WTC11 (cell line): Measurements from ENCODE around the gene RIBC1. TPM values are rescaled to one million over a fixed set of nuclear protein-coding genes. Genes with fewer than 3 reads are reported as not detected.
A peak's percentile ranks its signal among the peaks of the same experiment; 100 is the strongest.

Experiments used
- ATAC-seq: fragments of 200-7000 bp; cut with Tn5 transposase; 2 replicates; pipeline ENCODE4 v1.10.0; 2021; ENCODE audit warnings: mild to moderate bottlenecking, moderate library complexity
- CTCF ChIA-PET: fragments of 300-600 bp; sonication (Branson Sonifier 250); formaldehyde crosslinking; loops from one replicate; lab custom pipeline; 2021; ENCODE audit warnings: antibody characterized with exemption; lab: Charles Lee
- POLR2A ChIA-PET: fragments of 350-600 bp; sonication (Branson Sonifier 250); formaldehyde crosslinking; loops from one replicate; lab custom pipeline; 2021; ENCODE audit warnings: antibody characterized with exemption; lab: Charles Lee
- DNase-seq: peaks from one replicate; pipeline ENCODE4 v3.0.0; 2021; ENCODE audit warnings: low spot score
- H3K27ac Mint-ChIP-seq: 2 replicates; pipeline ENCODE4 v1.8.0; 2021; ENCODE audit warnings: mixed read lengths
- H3K27me3 Mint-ChIP-seq: 2 replicates; pipeline ENCODE4 v1.8.0; 2021; ENCODE audit warnings: low read depth, mild to moderate bottlenecking, moderate library complexity, mixed read lengths
- H3K36me3 Mint-ChIP-seq: 2 replicates; pipeline ENCODE4 v1.8.0; 2021; ENCODE audit warnings: mixed read lengths
- H3K4me1 Mint-ChIP-seq: 2 replicates; pipeline ENCODE4 v1.8.0; 2022; ENCODE audit warnings: mixed read lengths
- H3K4me3 Mint-ChIP-seq: 2 replicates; pipeline ENCODE4 v1.8.0; 2021; ENCODE audit warnings: mild to moderate bottlenecking, moderate library complexity, mixed read lengths
- H3K9me3 Mint-ChIP-seq: 2 replicates; pipeline ENCODE4 v1.8.0; 2021; ENCODE audit warnings: mixed read lengths
- AFF4 ChIP-seq: sonication (generic); formaldehyde crosslinking; IDR thresholded peaks from 2 replicates; pipeline ENCODE4 v1.8.1; 2023; ENCODE audit warnings: mild to moderate bottlenecking, missing genetic modification reagents, borderline replicate concordance
- ATF3 ChIP-seq: sonication (generic); formaldehyde crosslinking; conservative IDR thresholded peaks from 2 replicates; pipeline ENCODE4 v1.8.1; 2022; ENCODE audit warnings: mild to moderate bottlenecking, missing genetic modification reagents
- CBFB ChIP-seq: sonication (generic); formaldehyde crosslinking; IDR thresholded peaks from 2 replicates; pipeline ENCODE4 v1.8.1; 2022; ENCODE audit warnings: mild to moderate bottlenecking, low read depth, missing genetic modification reagents
- CTCF ChIP-seq: fragments of 200-600 bp; IDR thresholded peaks from 2 replicates; pipeline ENCODE4 v1.8.0; 2022; ENCODE audit warnings: antibody characterized with exemption
- E2F5 ChIP-seq: sonication (generic); formaldehyde crosslinking; IDR thresholded peaks from 2 replicates; pipeline ENCODE4 v1.8.1; 2022; ENCODE audit warnings: mild to moderate bottlenecking, moderate library complexity, missing genetic modification reagents
- FOXJ3 ChIP-seq: sonication (generic); formaldehyde crosslinking; IDR thresholded peaks from 2 replicates; pipeline ENCODE4 v1.9.0; 2021; ENCODE audit warnings: missing genetic modification reagents, mild to moderate bottlenecking, borderline replicate concordance
- FOXK1 ChIP-seq: sonication (generic); formaldehyde crosslinking; IDR thresholded peaks from 2 replicates; pipeline ENCODE4 v1.8.0; 2022; ENCODE audit warnings: mild to moderate bottlenecking, moderate library complexity, missing genetic modification reagents
- HMGA2 ChIP-seq: fragments of 250-450 bp; sonication (Bioruptor Pico); IDR thresholded peaks from 2 replicates; pipeline ENCODE4 v1.4.0; 2021; ENCODE audit warnings: mild to moderate bottlenecking, moderate library complexity
- IRF1 ChIP-seq: sonication (generic); formaldehyde crosslinking; IDR thresholded peaks from 2 replicates; pipeline ENCODE4 v1.8.0; 2023; ENCODE audit warnings: missing genetic modification reagents
- NR2C2 ChIP-seq: sonication (generic); formaldehyde crosslinking; IDR thresholded peaks from 2 replicates; pipeline ENCODE4 v1.8.0; 2022; ENCODE audit warnings: mild to moderate bottlenecking, missing genetic modification reagents
- OVOL2 ChIP-seq: fragments of 250-450 bp; sonication (Bioruptor Pico); IDR thresholded peaks from 2 replicates; pipeline ENCODE4 v1.9.0; 2021; ENCODE audit warnings: mild to moderate bottlenecking, borderline replicate concordance
- SMAD3 ChIP-seq: sonication (generic); formaldehyde crosslinking; IDR thresholded peaks from 2 replicates; pipeline ENCODE4 v1.8.0; 2022; ENCODE audit warnings: missing genetic modification reagents, mild to moderate bottlenecking, borderline replicate concordance
- SOX15 ChIP-seq: fragments of 250-450 bp; sonication (Bioruptor Pico); IDR thresholded peaks from 2 replicates; pipeline ENCODE4 v1.9.0; 2021; ENCODE audit warnings: mild to moderate bottlenecking
- STAT6 ChIP-seq: sonication (generic); formaldehyde crosslinking; conservative IDR thresholded peaks from 2 replicates; pipeline ENCODE4 v1.8.1; 2023; ENCODE audit warnings: mild to moderate bottlenecking, low read depth, missing genetic modification reagents, moderate library complexity
- TCF7 ChIP-seq: sonication (generic); formaldehyde crosslinking; IDR thresholded peaks from 2 replicates; pipeline ENCODE4 v1.8.0; 2022; ENCODE audit warnings: mild to moderate bottlenecking, low read depth, missing genetic modification reagents, moderate library complexity
- TP53 ChIP-seq: sonication (generic); formaldehyde crosslinking; IDR thresholded peaks from 2 replicates; pipeline ENCODE4 v1.8.1; 2023; ENCODE audit warnings: mild to moderate bottlenecking, missing genetic modification reagents
- ZBTB43 ChIP-seq: sonication (generic); formaldehyde crosslinking; IDR thresholded peaks from 2 replicates; pipeline ENCODE4 v1.8.1; 2023; ENCODE audit warnings: mild to moderate bottlenecking, missing genetic modification reagents
- ZMAT4 ChIP-seq: fragments of 250-450 bp; sonication (Bioruptor Pico); IDR thresholded peaks from 2 replicates; pipeline ENCODE4 v1.9.0; 2021; ENCODE audit warnings: mild to moderate bottlenecking
- ZNF396 ChIP-seq: fragments of 250-450 bp; sonication (Bioruptor Pico); IDR thresholded peaks from 2 replicates; pipeline ENCODE4 v1.8.0; 2021; ENCODE audit warnings: mild to moderate bottlenecking, moderate library complexity, borderline replicate concordance
- ZNF423 ChIP-seq: fragments of 250-450 bp; sonication (Bioruptor Pico); IDR thresholded peaks from 2 replicates; pipeline ENCODE4 v2.1.2; 2022; ENCODE audit warnings: mild to moderate bottlenecking, moderate library complexity
- total RNA-seq: library from RNA; stranded (reverse); gene quantifications from 3 replicates; pipeline ENCODE4 v1.2.3, GENCODE V29; 2021

Gene RIBC1
- total RNA-seq, 1 experiment from 2014 or later, result 1.1 TPM

GRCh38 chrX:53445977-53446376 lies 23.3 kb downstream of the RIBC1 start:
- CTCF ChIA-PET, result interaction anchor here (0.6 to 3.7 kb wide), 35 partner anchors 8 to 578 kb away, joined by 3 to 63 read pairs (median 4); partner anchors contain the start of genes IQSEC2, RIBC1 and SMC1A
- TF ChIP-seq E2F5 (CRISPR knock-in tag) (no peak), CTCF (peak; percentile 35; the same call in 1 of the 2 replicates)
- POLR2A ChIA-PET, result interaction anchor here (0.6 to 1.7 kb wide), 2 partner anchors 10 to 24 kb away, joined by 3 to 7 read pairs; partner anchors contain the start of genes RIBC1 and SMC1A
- no peak overlapping the region for H3K27ac Mint-ChIP-seq
- no peaks in the 10 kb centered on the region for H3K36me3 Mint-ChIP-seq
- ATAC-seq (peak; percentile 61), DNase-seq (peak; percentile 51)
- no peak overlapping the region for H3K4me3 Mint-ChIP-seq
- peaks cover 5% of the 10 kb centered on the region; the same call in 1 of the 2 replicates for H3K27me3 Mint-ChIP-seq
- H3K9me3 Mint-ChIP-seq, result no peaks in the 10 kb centered on the region
- H3K4me1 Mint-ChIP-seq, result no peaks in the 10 kb centered on the region

GRCh38 chrX:53447441-53447840 lies 24.8 kb downstream of the RIBC1 start:
- no peak for ATAC-seq
- H3K4me3 Mint-ChIP-seq, result no peak overlapping the region
- no peaks in the 10 kb centered on the region for H3K36me3 Mint-ChIP-seq
- CTCF ChIA-PET, result interaction anchor here (0.9 to 3.7 kb wide), 5 partner anchors 33 to 257 kb away, joined by 3 to 18 read pairs (median 3); no protein-coding TSS in a partner anchor
- DNase-seq, result no peak
- H3K27ac Mint-ChIP-seq, result no peak overlapping the region
- H3K4me1 Mint-ChIP-seq, result no peaks in the 10 kb centered on the region
- no peaks in the 10 kb centered on the region for H3K9me3 Mint-ChIP-seq
- POLR2A ChIA-PET, result no interaction called here
- no peaks in the 10 kb centered on the region; the same call in 1 of the 2 replicates for H3K27me3 Mint-ChIP-seq
- TF ChIP-seq TP53 (no peak), HMGA2 (CRISPR knock-in tag) (no peak), SOX15 (CRISPR knock-in tag) (no peak), IRF1 (CRISPR knock-in tag) (no peak), ZBTB43 (CRISPR knock-in tag) (no peak), ATF3 (CRISPR knock-in tag) (no peak), SMAD3 (CRISPR knock-in tag) (no peak), ZNF396 (CRISPR knock-in tag) (no peak), CBFB (CRISPR knock-in tag) (no peak), E2F5 (CRISPR knock-in tag) (no peak), ZMAT4 (CRISPR knock-in tag) (no peak), ZNF423 (CRISPR knock-in tag) (no peak), STAT6 (CRISPR knock-in tag) (no peak), AFF4 (no peak), FOXJ3 (CRISPR knock-in tag) (no peak), OVOL2 (no peak), FOXK1 (CRISPR knock-in tag) (no peak), NR2C2 (CRISPR knock-in tag) (no peak), TCF7 (CRISPR knock-in tag) (no peak)
